HCT116 (cell line): ENCODE data around the gene OR7A5. TPM values are rescaled to one million over a fixed set of nuclear protein-coding genes. Genes with fewer than 3 reads are reported as not detected.

Source experiments
- ATAC-seq: fragments of 200-7000 bp; cut with Tn5 transposase; 2 replicates; pipeline ENCODE4 v1.9.1; 2020; ENCODE audit warnings: mild to moderate bottlenecking, moderate library complexity
- BruUV-seq: library from RNA; stranded (reverse); fragments of 400-500 nt; replicated peaks from 2 replicates; lab custom pipeline; 2021; lab: Mats Ljungman, UMichigan
- CTCF ChIA-PET: fragments of 300-600 bp; sonication (Branson Sonifier 250); formaldehyde crosslinking; loops from one replicate; lab custom pipeline; 2021; ENCODE audit warnings: antibody characterized with exemption; lab: Charles Lee
- POLR2A ChIA-PET: fragments of 300-600, 350-600 bp; sonication (Branson Sonifier 250); formaldehyde crosslinking; loops from one replicate; lab custom pipeline; 2021; ENCODE audit warnings: antibody characterized with exemption; lab: Charles Lee
- RAD21 ChIA-PET, 2 experiments: fragments of 300-600 bp; sonication (Branson Sonifier 250); formaldehyde crosslinking; loops; one replicate each; lab custom pipeline; 2023; ENCODE audit warnings: low total read pairs in 2 of 2; ENCODE audit not compliant: uncharacterized antibody in 2 of 2, unreplicated experiment in 2 of 2, low non-redundant PET in 1 of 2; lab: Charles Lee
- DNase-seq: peaks from one replicate; pipeline ENCODE4 v3.0.0-alpha.2; 2010; ENCODE audit warnings: low read depth, low spot score
- H2AFZ ChIP-seq: fragments of 200-600 bp; shearing (Covaris generic), sonication (generic); 2 replicates; pipeline ENCODE4 v1.6.1; 2017; ENCODE audit warnings: low read depth, mixed run types, mixed read lengths, antibody characterized with exemption, low read length; ENCODE audit not compliant: poor library complexity, severe bottlenecking
- H3K27ac ChIP-seq: 2 replicates; pipeline ENCODE4 v1.5.1; 2012; ENCODE audit warnings: low read depth, low read length
- H3K27me3 ChIP-seq: fragments of 200-600 bp; sonication (generic); 2 replicates; pipeline ENCODE4 v1.6.1; 2016; ENCODE audit warnings: mixed run types, low read length, mixed read lengths; ENCODE audit not compliant: insufficient read depth
- H3K36me3 ChIP-seq, 2 experiments: fragments of 200-500 bp in 1 of 2; fragments of 200-600 bp in 1 of 2; sonication (Bioruptor generic) in 1 of 2; sonication (generic) in 1 of 2; 2 replicates each; pipeline versions ENCODE4 v1.5.1 to v1.6.1; 2014 to 2016; ENCODE audit warnings: low read length in 2 of 2, inconsistent platforms in 1 of 2, mixed read lengths in 1 of 2, mixed run types in 1 of 2; ENCODE audit not compliant: insufficient read depth in 2 of 2, control insufficient read depth in 1 of 2
- H3K4me1 ChIP-seq, 2 experiments: fragments of 200-600 bp in 1 of 2; sonication (generic) in 1 of 2; 2 replicates each; pipeline versions ENCODE4 v1.5.1 to v1.6.1; 2012 to 2017; ENCODE audit warnings: low read length in 2 of 2, inconsistent platforms in 1 of 2, mild to moderate bottlenecking in 1 of 2, mixed read lengths in 1 of 2, mixed run types in 1 of 2, moderate library complexity in 1 of 2; ENCODE audit not compliant: insufficient read depth in 2 of 2, control insufficient read depth in 1 of 2
- H3K4me2 ChIP-seq: fragments of 200-600 bp; sonication (generic); 2 replicates; pipeline ENCODE4 v1.6.1; 2017; ENCODE audit warnings: mixed run types, low read length, mixed read lengths
- H3K4me3 ChIP-seq, 2 experiments: fragments of 200-600 bp in 1 of 2; sonication (generic) in 1 of 2; replicated peaks in 1 of 2; 2 replicates each; pipeline ENCODE4 v1.5.1; 2011 to 2016; ENCODE audit warnings: low read length in 2 of 2, control low read depth in 1 of 2, low read depth in 1 of 2, mild to moderate bottlenecking in 1 of 2, mixed read lengths in 1 of 2, mixed run types in 1 of 2
- H3K79me2 ChIP-seq: fragments of 200-600 bp; sonication (generic); 2 replicates; pipeline ENCODE4 v1.6.1; 2017; ENCODE audit warnings: mild to moderate bottlenecking, mixed run types, low read length, moderate library complexity, mixed read lengths; ENCODE audit not compliant: insufficient read depth
- H3K9ac ChIP-seq: fragments of 200-600 bp; sonication (generic); 2 replicates; pipeline ENCODE4 v1.6.1; 2016; ENCODE audit warnings: low read length, mixed read lengths
- H3K9me2 ChIP-seq: fragments of 200-600 bp; sonication (generic), shearing (Covaris generic); 2 replicates; pipeline ENCODE4 v1.6.1; 2017; ENCODE audit warnings: mixed run types, mild to moderate bottlenecking, moderate library complexity; ENCODE audit not compliant: insufficient read depth
- H3K9me3 ChIP-seq, 2 experiments: fragments of 200-500 bp in 1 of 2; fragments of 200-600 bp in 1 of 2; sonication (Bioruptor generic) in 1 of 2; sonication (generic) in 1 of 2; 2 replicates each; pipeline ENCODE4 v1.6.1; 2014 to 2017; ENCODE audit warnings: low read length in 2 of 2, mixed read lengths in 2 of 2, inconsistent platforms in 1 of 2, low read depth in 1 of 2, mild to moderate bottlenecking in 1 of 2, mixed run types in 1 of 2, moderate library complexity in 1 of 2; ENCODE audit not compliant: control insufficient read depth in 1 of 2, insufficient read depth in 1 of 2
- H4K20me1 ChIP-seq: fragments of 200-600 bp; sonication (generic), shearing (Covaris generic); 2 replicates; pipeline ENCODE4 v1.6.1; 2017; ENCODE audit warnings: mixed run types, mild to moderate bottlenecking, moderate library complexity; ENCODE audit not compliant: insufficient read depth
- CBX3 ChIP-seq: IDR thresholded peaks from 2 replicates; pipeline ENCODE4 v1.6.1; 2012; ENCODE audit warnings: low read depth
- CEBPB ChIP-seq: IDR thresholded peaks from 2 replicates; pipeline ENCODE4 v1.6.1; 2012; ENCODE audit warnings: low read depth
- ELF1 ChIP-seq: IDR thresholded peaks from 2 replicates; pipeline ENCODE4 v1.6.1; 2012; ENCODE audit warnings: low read depth, borderline replicate concordance
- EZH2 ChIP-seq: fragments of 200-600 bp; sonication (generic); IDR thresholded peaks from 2 replicates; pipeline ENCODE4 v1.6.1; 2017; ENCODE audit warnings: antibody characterized with exemption, mixed run types
- FOSL1 ChIP-seq: IDR thresholded peaks from 2 replicates; pipeline ENCODE4 v1.6.1; 2012; ENCODE audit warnings: low read depth
- POLR2A ChIP-seq: IDR thresholded peaks from 2 replicates; pipeline ENCODE4 v1.7.0; 2011; ENCODE audit warnings: borderline replicate concordance; ENCODE audit not compliant: insufficient read depth, insufficient read length; ENCODE audit errors: extremely low read depth
- RAD21 ChIP-seq: IDR thresholded peaks from 2 replicates; pipeline ENCODE4 v1.6.1; 2012; ENCODE audit warnings: low read depth, mild to moderate bottlenecking
- SIN3A ChIP-seq: IDR thresholded peaks from 2 replicates; pipeline ENCODE4 v1.6.1; 2012; ENCODE audit warnings: low read depth
- SP1 ChIP-seq: IDR thresholded peaks from 2 replicates; pipeline ENCODE4 v1.6.1; 2012; ENCODE audit warnings: low read depth
- SRF ChIP-seq: IDR thresholded peaks from 2 replicates; pipeline ENCODE4 v1.6.1; 2012; ENCODE audit warnings: low read depth
- TCF7L2 ChIP-seq: IDR thresholded peaks from 2 replicates; pipeline ENCODE4 v1.7.0; 2011; ENCODE audit warnings: borderline replicate concordance, inconsistent platforms; ENCODE audit not compliant: insufficient read depth, insufficient read length; ENCODE audit errors: extremely low read depth
- ZFX ChIP-seq: fragments of 450-650 bp; IDR thresholded peaks from 2 replicates; pipeline ENCODE4 v1.6.1; 2017
- ZNF274 ChIP-seq: fragments of 200-500 bp; sonication (Bioruptor generic); IDR thresholded peaks from 2 replicates; pipeline ENCODE4 v1.6.1; 2014; ENCODE audit warnings: mild to moderate bottlenecking, low read depth, low read length, inconsistent platforms
- intact Hi-C: fragments of 100-400 bp; cut with micrococcal nuclease; formaldehyde crosslinking; loops from 2 replicates; pipeline ENCODE4 v1.10.0; 2022
- total RNA-seq: library from RNA; stranded (reverse); gene quantifications from one replicate; pipeline ENCODE4 v1.2.1, GENCODE V29; 2021; ENCODE audit not compliant: unreplicated experiment

The OR7A5 gene
- total RNA-seq, 1 experiment from 2014 or later = not detected

- no peak overlapping the region for H3K27ac ChIP-seq
- ATAC-seq = no peak
- no TSS peak for BruUV-seq
Observed at GRCh38 chr19:14840206-14840605, 5.2 kb upstream of the OR7A5 start.

GRCh38 chr19:14837391-14837790 is 2.4 kb upstream of the OR7A5 start:
- Histone ChIP-seq H3K4me3 (no peak overlapping the region), H3K79me2 (no peaks in the 10 kb centered on the region), H3K4me1 (0 out of 4 replicates have a peak, but pooled peaks cover 0 to 2% of the 10 kb centered on the region in 2 experiments), H3K36me3 (no peaks in the 10 kb centered on the region), H3K27ac (no peak overlapping the region), H3K27me3 (peaks cover 11% of the 10 kb centered on the region; the same call in 1 of the 2 replicates), H4K20me1 (no peaks in the 10 kb centered on the region), H3K9ac (no peak overlapping the region), H3K9me3 (no peaks in the 10 kb centered on the region), H2AFZ (no peak overlapping the region), H3K4me2 (no peak overlapping the region), H3K9me2 (no peaks in the 10 kb centered on the region)
- ChIA-PET RAD21 (no interaction called here), POLR2A (no interaction called here), CTCF (no interaction called here)
- no TSS peak for BruUV-seq
- intact Hi-C loops = no loop called here
- ATAC-seq (no peak), DNase-seq (no peak)
- TF ChIP-seq CBX3 (no peak), POLR2A (no peak), RAD21 (no peak), SIN3A (no peak), SP1 (no peak), TCF7L2 (no peak), SRF (no peak), ELF1 (no peak), FOSL1 (no peak), EZH2 (no peak), ZFX (no peak)

More at GRCh38 chr19:14840206-14840605, 5.2 kb upstream of the OR7A5 start:
- H3K9me2 ChIP-seq = no peaks in the 10 kb centered on the region
- H3K79me2 ChIP-seq = no peaks in the 10 kb centered on the region
- ChIA-PET CTCF (no interaction called here), RAD21 (no interaction called here), POLR2A (interaction anchor here (0.5 kb wide), 1 partner anchor 44 kb away, joined by 3 read pairs; no protein-coding TSS in a partner anchor)
- no peaks in the 10 kb centered on the region for H3K36me3 ChIP-seq
- no peak overlapping the region for H3K9ac ChIP-seq
- H4K20me1 ChIP-seq = no peaks in the 10 kb centered on the region
- H3K27me3 ChIP-seq = peaks cover 25% of the 10 kb centered on the region
- H3K9me3 ChIP-seq = no peaks in the 10 kb centered on the region
- H3K4me1 ChIP-seq = no peaks in the 10 kb centered on the region
- H3K4me3 ChIP-seq = no peak overlapping the region
- TF ChIP-seq ZNF274 = no peak
- TF ChIP-seq SP1 = no peak
- no peak for TF ChIP-seq CEBPB
- no peak for TF ChIP-seq RAD21
- intact Hi-C loops = no loop called here
- DNase-seq = no peak
- H3K4me2 ChIP-seq = no peak overlapping the region
- no peak overlapping the region for H2AFZ ChIP-seq
